ENCODE measurements around the gene EPHB2.

GRCh38 chr1:22788254-22788661, 77.6 kb downstream of the EPHB2 start:
- TF ChIP-seq EP300 (conservative IDR thresholded peaks at IDR 0.05; ENCODE audit: poor library complexity, severe bottlenecking) (no peak), CTCF (IDR thresholded peaks at IDR 0.05; ENCODE audit: poor library complexity, severe bottlenecking) (no peak)
